ENCODE data around the gene ABR.
A peak's percentile ranks its signal among the peaks of the same experiment; 100 is the strongest.
"Not testable (repeated sequence)": the region's sequence is repeated elsewhere in the genome, so short reads cannot be mapped to it uniquely, and the experiment has no call there.

The ABR gene

DNA sequence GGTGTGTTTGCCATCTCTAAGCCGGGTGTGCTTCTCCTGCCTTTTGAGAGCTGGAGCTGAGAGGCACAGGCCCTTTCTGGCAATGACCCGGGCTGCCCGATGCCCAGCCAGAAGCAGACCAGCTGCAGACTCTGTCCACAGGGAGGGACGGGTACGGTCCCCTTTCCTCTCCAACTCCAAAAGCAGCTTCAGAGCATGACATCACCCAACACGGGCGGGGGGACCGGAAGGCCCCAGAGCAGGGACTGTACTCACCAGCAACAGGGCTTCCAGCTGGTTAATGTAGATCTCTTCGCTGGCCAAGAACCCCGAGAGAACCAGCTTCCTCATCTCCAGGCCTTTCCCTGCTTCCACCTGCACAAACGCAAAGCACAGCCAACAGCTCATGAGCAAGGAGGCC is 79.4 kb downstream of the ABR start:
- Histone ChIP-seq H3K4me1 (ENCODE audit: insufficient read depth, low read length) (no peaks in the 10 kb centered on the region), H3K36me3 (ENCODE audit: insufficient read depth, low read length) (no peaks in the 10 kb centered on the region)

DNA sequence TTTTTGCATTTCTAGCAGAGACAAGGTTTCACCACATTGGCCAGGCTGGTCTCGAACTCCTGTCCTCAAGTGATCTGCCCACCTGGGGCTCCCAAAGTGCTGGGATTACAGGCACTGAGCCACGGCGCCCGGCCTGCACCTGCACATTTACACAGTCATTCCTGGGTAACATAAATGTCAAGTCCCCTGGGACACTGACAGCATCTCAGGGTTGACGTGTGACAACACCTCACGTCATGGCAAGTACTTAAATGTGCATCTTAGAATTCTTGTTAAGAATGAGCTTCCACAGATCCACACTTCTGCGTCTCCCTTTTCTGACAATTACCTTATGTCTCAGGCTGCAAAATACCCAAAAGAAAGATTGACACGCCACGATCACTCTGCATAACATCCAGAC is 80.5 kb downstream of the ABR start:
- H3K9me3 ChIP-seq (ENCODE audit: control insufficient read depth, insufficient read depth, low read length): no peaks in the 10 kb centered on the region

More for the DNA sequence above, 79.4 kb downstream of the ABR start:
- Histone ChIP-seq H3K9ac (ENCODE audit: low read depth, low read length) (no peak overlapping the region), H3K9me3 (ENCODE audit: control insufficient read depth, insufficient read depth, low read length) (no peaks in the 10 kb centered on the region)

DNA sequence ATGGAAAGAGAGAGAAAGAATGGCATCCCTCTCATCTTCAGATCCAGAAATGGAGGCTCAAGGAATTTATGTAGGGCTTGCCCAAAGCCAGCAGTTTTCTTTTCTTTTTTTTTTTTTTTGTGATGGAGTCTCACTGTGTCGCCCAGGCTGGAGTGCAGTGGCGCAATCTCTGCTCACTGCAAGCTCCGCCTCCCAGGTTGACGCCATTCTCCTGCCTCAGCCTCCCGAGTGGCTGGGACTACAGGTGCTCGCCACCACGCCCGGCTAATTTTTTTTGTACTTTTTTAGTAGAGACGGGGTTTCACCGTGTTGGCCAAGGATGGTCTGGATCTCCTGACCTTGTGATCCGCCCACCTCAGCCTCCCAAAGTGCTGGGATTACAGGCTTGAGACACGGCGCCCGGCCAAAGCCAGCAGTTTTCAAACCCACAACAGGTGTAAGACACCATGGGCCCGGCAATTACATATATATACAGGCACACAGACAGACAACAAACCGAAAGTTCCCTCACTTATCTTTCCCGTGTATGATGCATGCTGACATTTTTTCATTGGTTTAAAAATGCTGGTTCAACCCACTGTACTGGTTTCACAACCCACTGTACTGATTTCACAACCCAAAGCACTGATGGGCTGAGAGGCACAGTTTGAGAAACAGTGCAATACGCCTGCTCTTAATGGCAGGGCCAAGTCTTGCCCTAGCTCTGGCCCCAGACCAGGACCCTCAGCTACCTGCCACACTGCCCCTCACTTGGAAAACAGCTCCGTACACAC is 81.6 kb downstream of the ABR start:
- H3K36me3 ChIP-seq (ENCODE audit: insufficient read depth, low read length): not testable (repeated sequence)

More for the DNA sequence above, 80.5 kb downstream of the ABR start:
- no peaks in the 10 kb centered on the region for H3K4me1 ChIP-seq (ENCODE audit: insufficient read depth, low read length)
- no peaks in the 10 kb centered on the region for H3K36me3 ChIP-seq (ENCODE audit: insufficient read depth, low read length)
- H3K9ac ChIP-seq (ENCODE audit: low read depth, low read length): no peak overlapping the region

DNA sequence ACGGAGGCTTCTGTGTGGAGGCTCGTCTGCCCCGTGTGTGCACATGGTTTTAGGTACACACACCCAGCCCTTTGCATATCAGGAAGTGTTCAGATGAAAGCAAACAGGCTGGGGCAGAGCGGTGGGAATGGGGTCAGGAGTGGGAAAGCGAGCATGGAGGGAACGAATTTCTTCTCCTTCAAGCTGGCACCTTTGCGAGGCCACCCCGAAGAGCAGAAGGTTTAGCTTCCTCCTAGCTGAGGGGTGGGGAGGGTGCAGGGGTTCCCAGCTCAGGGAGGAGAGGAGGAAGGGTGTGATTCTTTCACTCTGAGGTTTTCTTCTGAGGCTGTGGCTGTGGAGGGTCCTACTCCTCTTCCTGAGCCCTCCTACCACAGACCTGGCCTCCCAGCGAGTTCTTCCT is 83.6 kb downstream of the ABR start:
- H3K4me1 ChIP-seq (ENCODE audit: insufficient read depth, low read length): no peaks in the 10 kb centered on the region
- no peak overlapping the region for H3K9ac ChIP-seq (ENCODE audit: low read depth, low read length)
- H3K36me3 ChIP-seq (ENCODE audit: insufficient read depth, low read length): no peaks in the 10 kb centered on the region
- no peaks in the 10 kb centered on the region for H3K9me3 ChIP-seq (ENCODE audit: control insufficient read depth, insufficient read depth, low read length)

More for the DNA sequence above, 81.6 kb downstream of the ABR start:
- not testable (repeated sequence) for H3K9ac ChIP-seq (ENCODE audit: low read depth, low read length); H3K4me1 ChIP-seq (ENCODE audit: insufficient read depth, low read length); H3K9me3 ChIP-seq (ENCODE audit: control insufficient read depth, insufficient read depth, low read length)

DNA sequence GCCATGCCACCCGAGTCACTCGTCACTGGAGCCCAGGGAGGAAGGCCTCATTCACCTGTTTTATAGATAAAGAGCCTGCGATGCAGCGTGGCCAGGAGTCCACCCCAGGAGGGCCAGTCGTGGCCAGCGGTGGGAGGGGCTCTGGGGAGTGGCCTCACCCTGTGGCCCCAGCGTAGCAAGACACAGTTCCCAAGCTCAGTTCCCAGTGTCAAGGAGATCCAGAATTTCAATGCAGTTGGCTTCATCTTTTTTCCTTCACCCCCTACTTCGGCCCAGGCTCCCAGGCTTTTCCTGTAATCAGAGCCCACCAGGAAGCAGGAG is 84.0 kb downstream of the ABR start:
- Histone ChIP-seq H3K36me3 (ENCODE audit: insufficient read depth, low read length) (no peaks in the 10 kb centered on the region), H3K9me3 (ENCODE audit: control insufficient read depth, insufficient read depth, low read length) (no peaks in the 10 kb centered on the region), H3K9ac (ENCODE audit: low read depth, low read length) (no peak overlapping the region), H3K4me1 (ENCODE audit: insufficient read depth, low read length) (peaks cover under 1% of the 10 kb centered on the region; the same call in 1 of the 2 replicates)

DNA sequence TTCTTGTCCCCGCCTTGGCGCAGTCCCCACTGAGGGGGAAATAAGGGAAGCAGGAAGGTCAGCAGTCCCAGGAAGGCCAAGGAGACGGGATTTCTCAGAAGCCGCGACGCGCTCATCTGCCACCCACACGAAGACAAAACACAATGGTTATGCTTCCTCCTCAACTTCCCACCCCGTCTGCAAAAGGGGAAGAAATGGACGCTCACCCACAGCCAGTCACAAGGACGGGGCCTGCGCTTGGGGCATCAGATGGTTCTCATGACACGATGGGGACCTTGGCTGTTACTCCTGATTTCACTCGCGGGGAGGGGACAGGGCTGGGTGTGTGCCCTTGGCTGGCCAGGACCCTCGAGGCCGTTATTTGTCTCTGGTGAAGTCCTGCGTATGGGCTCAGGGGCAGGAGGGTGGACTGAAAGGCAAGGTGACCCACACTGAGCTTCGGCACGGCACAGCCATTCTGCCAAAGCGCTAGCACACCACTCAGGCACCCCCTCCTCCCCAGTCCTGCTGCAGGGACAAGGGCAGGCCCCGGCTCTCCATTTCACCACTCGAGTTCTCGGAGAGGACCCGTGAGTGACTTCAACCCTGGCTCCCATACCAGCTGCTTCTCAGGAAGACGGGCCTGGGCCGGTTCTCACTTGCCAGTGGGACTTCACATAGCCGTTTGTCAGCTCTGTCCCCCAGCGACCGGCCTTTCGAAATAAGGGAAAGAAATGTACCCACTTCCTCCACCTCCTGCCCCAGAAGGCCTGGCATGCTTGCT is 84.5 kb downstream of the ABR start:
- no peak overlapping the region for H3K9ac ChIP-seq (ENCODE audit: low read depth, low read length)
- H3K4me1 ChIP-seq (ENCODE audit: insufficient read depth, low read length): peaks cover 5% of the 10 kb centered on the region; the same call in 1 of the 2 replicates
- no peaks in the 10 kb centered on the region for H3K9me3 ChIP-seq (ENCODE audit: control insufficient read depth, insufficient read depth, low read length)
- H3K36me3 ChIP-seq (ENCODE audit: insufficient read depth, low read length): no peaks in the 10 kb centered on the region

DNA sequence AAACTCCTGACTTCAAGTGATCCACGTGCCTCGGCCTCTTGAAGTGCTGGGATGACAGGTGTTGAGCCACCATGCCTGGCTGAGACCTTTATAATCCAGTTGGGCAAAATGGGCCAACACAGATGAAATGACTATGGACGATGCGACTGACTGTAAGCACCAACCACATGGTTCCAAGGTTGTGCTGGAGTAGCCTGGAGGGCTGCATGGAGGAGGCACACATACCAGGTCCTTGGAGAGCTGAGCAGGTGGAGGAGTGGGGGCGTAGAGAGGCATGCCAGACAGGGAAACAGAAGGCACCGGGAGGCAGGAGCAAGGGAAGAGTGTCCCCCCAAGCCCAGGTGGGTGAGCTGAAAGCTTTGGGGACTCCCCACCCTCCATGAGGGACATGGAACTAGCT is 85.2 kb downstream of the ABR start:
- no peaks in the 10 kb centered on the region for H3K36me3 ChIP-seq (ENCODE audit: insufficient read depth, low read length)
- H3K4me1 ChIP-seq (ENCODE audit: insufficient read depth, low read length): peaks cover 5% of the 10 kb centered on the region; the same call in 1 of the 2 replicates
- no peak overlapping the region for H3K9ac ChIP-seq (ENCODE audit: low read depth, low read length)
- no peaks in the 10 kb centered on the region for H3K9me3 ChIP-seq (ENCODE audit: control insufficient read depth, insufficient read depth, low read length)

DNA sequence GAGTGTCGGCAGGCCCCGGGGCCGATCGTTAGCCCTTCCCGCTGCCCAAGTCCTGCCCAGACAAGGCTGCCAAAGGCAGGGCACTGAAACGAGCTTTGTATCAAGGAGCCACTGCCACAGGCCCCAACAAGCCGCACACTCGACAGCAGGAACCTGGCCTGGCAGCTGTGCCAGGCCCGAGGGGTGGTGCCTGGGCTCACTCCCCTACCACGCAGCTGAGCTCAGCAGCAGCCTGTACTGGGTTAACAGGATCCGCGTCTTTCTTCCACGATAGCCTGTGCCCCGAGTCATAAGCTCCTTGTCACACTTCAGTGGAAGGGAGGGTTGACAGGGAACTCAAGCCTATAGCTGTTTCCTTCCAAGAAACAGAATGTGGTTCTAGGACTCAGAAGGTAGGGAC is 87.9 kb downstream of the ABR start:
- no peak overlapping the region for H3K9ac ChIP-seq (ENCODE audit: low read depth, low read length)
- no peaks in the 10 kb centered on the region for H3K36me3 ChIP-seq (ENCODE audit: insufficient read depth, low read length)
- H3K9me3 ChIP-seq (ENCODE audit: control insufficient read depth, insufficient read depth, low read length): no peaks in the 10 kb centered on the region
- H3K4me1 ChIP-seq (ENCODE audit: insufficient read depth, low read length): peaks cover 11% of the 10 kb centered on the region; the same call in 1 of the 2 replicates

DNA sequence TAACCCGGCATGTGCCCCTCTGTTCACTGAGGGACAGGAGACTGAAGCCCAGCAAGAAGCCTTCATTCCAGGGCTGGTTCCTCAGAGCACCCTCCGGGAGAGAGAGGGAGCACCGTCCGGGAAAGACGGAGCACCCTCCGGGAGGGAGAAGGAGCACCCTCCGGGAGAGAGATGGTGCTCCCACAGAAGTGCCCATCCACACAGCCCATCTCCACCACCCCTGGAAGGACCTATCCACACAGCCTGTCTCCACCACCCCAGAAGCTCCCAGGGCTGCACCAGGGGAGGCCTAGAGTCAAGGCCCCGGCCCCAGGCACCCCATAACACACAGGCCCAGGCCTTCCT is 88.6 kb downstream of the ABR start:
- Histone ChIP-seq H3K4me1 (ENCODE audit: insufficient read depth, low read length) (peaks cover 11% of the 10 kb centered on the region; the same call in 1 of the 2 replicates), H3K36me3 (ENCODE audit: insufficient read depth, low read length) (no peaks in the 10 kb centered on the region), H3K9me3 (ENCODE audit: control insufficient read depth, insufficient read depth, low read length) (no peaks in the 10 kb centered on the region), H3K9ac (ENCODE audit: low read depth, low read length) (no peak overlapping the region)

DNA sequence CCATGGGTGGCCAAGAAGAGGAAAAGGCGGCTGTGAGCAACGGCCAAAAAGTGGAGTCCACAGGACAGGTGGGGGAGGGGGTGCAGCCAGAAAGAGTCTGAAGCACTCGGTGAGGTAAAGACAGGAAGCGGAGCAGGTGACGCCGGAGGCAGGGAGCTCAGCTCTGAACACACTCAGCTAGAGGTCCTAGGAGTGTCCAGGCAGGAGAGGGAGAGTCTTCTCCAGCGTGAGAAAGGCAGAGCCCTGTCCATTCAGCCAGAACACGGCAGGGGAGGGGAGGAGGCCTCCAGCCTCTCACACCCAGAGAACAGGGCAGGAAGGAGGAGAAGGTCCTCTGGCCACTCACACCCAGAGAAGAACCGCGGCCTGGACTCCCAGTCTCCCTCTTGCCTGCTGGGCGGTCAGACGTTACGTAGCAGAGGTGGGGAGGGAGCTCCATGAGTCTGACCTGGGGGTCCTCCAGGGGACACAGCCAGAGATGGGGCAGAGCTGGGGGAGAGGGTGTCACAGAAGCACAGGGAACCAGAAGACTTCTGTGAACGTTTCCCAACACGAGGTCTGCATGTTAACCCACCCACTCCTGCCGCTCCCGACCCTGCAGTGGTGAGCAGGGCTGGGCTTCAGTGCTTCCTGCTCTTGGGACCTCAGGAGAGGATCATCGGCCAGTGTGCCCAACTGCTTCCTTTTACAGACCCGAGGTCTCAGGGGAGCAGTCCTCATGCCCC is 89.2 kb downstream of the ABR start:
- no peaks in the 10 kb centered on the region for H3K9me3 ChIP-seq (ENCODE audit: control insufficient read depth, insufficient read depth, low read length)

DNA sequence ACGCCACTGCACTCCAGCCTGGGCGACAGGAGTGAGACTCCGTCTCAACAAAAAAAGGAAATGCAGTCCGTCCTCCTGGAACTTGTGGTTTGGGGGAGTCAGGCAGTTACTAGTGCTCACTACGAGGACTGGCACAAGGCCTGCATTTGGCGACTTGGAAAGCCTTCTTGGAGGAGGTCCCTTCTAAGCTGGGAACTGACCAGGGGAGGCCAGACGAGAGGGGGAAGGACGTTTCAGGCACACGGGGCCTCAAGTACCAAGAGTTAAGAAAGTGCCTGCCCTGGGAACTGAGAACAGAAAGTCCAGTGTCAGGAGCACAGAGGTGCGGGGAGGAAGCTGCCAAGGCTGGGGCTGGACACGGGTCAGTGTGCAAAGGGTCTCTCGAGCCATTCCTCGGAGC is 89.9 kb downstream of the ABR start:
- no peaks in the 10 kb centered on the region for H3K9me3 ChIP-seq (ENCODE audit: control insufficient read depth, insufficient read depth, low read length)
- H3K9ac ChIP-seq (ENCODE audit: low read depth, low read length): no peak overlapping the region
- H3K4me1 ChIP-seq (ENCODE audit: insufficient read depth, low read length): peaks cover 11% of the 10 kb centered on the region; the same call in 1 of the 2 replicates
- H3K36me3 ChIP-seq (ENCODE audit: insufficient read depth, low read length): no peaks in the 10 kb centered on the region

More for the DNA sequence above, 89.2 kb downstream of the ABR start:
- Histone ChIP-seq H3K36me3 (ENCODE audit: insufficient read depth, low read length) (no peaks in the 10 kb centered on the region), H3K9ac (ENCODE audit: low read depth, low read length) (no peak overlapping the region), H3K4me1 (ENCODE audit: insufficient read depth, low read length) (peaks cover 11% of the 10 kb centered on the region; the same call in 1 of the 2 replicates)

DNA sequence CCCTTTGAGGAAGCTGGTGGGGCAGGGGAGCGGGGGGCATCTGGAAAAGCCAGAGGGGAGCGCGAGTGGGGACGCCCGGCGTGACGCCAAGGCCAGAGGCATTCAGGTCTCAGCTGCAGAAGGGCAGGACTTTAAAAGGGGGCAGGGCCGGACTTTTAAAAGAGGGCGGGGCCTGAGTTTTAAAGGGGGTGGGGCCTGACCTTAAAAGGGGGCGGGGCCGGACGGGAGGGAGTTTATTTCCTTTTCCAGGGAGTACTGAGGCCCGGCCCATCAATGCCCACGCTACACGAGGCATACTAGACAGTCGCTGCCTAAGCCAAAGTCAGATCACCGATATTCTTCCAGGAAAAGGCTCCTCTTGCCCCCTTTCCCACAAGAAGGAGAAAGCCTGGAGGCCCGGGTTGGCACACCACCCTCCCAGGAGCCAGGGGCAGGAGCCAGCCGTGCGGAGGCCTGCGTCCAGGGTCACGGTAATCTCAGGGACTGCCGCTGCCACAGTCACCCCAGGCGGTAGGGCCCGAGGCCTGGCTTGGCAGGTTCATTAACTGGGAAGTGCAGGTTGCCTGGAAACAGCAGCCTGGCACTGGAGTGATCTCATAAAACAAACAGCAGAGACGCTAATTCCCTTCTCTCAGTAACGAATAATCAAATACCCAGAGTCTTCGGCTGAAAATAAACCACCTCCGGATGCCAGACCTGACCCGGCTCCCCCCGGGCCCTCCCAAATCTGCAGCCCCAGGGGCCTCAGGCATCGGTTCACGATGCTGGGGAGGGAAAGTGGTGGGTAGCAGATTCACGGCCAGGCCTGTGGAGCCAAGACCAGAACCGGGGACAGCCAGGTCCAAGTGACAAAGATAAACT is 92.2 kb downstream of the ABR start:
- no peaks in the 10 kb centered on the region for H3K9me3 ChIP-seq (ENCODE audit: control insufficient read depth, insufficient read depth, low read length)

DNA sequence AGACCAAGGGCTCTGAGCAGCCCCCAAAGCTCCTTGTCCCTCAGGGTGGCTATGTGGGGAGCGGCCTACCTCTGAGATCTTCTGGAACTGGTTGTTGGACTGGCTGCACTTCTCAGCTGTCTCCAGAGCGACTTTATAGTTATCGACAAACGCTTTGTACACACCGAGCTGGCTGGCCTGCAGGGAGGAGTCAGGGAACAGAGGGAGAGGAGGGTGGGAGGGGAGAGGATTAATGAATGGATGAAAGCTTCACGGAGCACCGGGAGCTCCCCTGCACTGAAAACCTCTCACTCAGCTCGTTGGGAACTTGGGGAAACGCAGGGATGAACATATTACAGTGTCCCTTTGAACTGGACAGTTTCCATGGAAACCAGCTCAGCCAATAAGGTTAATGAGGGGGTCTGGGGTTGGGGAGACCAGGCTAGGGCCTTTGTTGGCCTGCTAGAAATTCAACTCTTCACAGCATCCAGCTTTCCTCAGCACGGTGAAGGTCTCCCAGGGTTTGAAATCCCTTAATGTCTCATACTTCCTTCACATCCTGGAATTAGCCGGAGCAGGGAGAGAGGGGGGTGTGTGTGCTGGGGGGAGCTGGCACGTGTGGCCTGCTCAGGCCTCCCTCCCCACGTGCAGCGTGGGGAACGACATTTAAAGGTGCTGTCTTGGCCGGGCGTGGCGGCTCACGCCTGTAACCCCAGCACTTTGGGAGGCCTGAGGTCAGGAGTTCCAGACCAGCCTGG is 96.2 kb downstream of the ABR start:
- Histone ChIP-seq H3K9ac (ENCODE audit: low read depth, low read length) (no peak overlapping the region), H3K9me3 (ENCODE audit: control insufficient read depth, insufficient read depth, low read length) (no peaks in the 10 kb centered on the region), H3K4me1 (ENCODE audit: insufficient read depth, low read length) (peaks cover 14% of the 10 kb centered on the region; the same call in 1 of the 2 replicates), H3K36me3 (ENCODE audit: insufficient read depth, low read length) (no peaks in the 10 kb centered on the region)

More for the DNA sequence above, 92.2 kb downstream of the ABR start:
- peaks cover 11% of the 10 kb centered on the region; the same call in 1 of the 2 replicates for H3K4me1 ChIP-seq (ENCODE audit: insufficient read depth, low read length)
- H3K36me3 ChIP-seq (ENCODE audit: insufficient read depth, low read length): no peaks in the 10 kb centered on the region
- H3K9ac ChIP-seq (ENCODE audit: low read depth, low read length): peak overlapping the region; percentile 35

Measured in ES-I3 (cell line).